HCT116 (cell line): Measurements from ENCODE around the gene PIPOX.

Experiments
- EZH2 ChIP-seq: fragments of 200-600 bp; sonication (generic); IDR thresholded peaks from 2 replicates; pipeline ENCODE4 v1.6.1; 2017; ENCODE audit warnings: antibody characterized with exemption, mixed run types
- POLR2A ChIP-seq: IDR thresholded peaks from 2 replicates; pipeline ENCODE4 v1.7.0; 2011; ENCODE audit warnings: borderline replicate concordance; ENCODE audit not compliant: insufficient read depth, insufficient read length; ENCODE audit errors: extremely low read depth
- SIN3A ChIP-seq: IDR thresholded peaks from 2 replicates; pipeline ENCODE4 v1.6.1; 2012; ENCODE audit warnings: low read depth
- YY1 ChIP-seq: IDR thresholded peaks from 2 replicates; pipeline ENCODE4 v1.6.1; 2011; ENCODE audit warnings: low read length, low read depth, moderate library complexity, mild to moderate bottlenecking; ENCODE audit not compliant: insufficient replicate concordance; ENCODE audit errors: extremely low read depth
- ZNF274 ChIP-seq: fragments of 200-500 bp; sonication (Bioruptor generic); IDR thresholded peaks from 2 replicates; pipeline ENCODE4 v1.6.1; 2014; ENCODE audit warnings: mild to moderate bottlenecking, low read depth, low read length, inconsistent platforms
- TF ChIP-seq, protein P1 (sequence below), 3 experiments: fragments of 200-600 bp in 1 of 3; sonication (generic) in 1 of 3; IDR thresholded peaks in 2 of 3; conservative IDR thresholded peaks in 1 of 3; 2 replicates each; pipeline ENCODE4 v1.5.1; 2012 to 2017; ENCODE audit warnings: low read depth in 2 of 3, low read length in 2 of 3, antibody characterized with exemption in 1 of 3, borderline replicate concordance in 1 of 3, control low read depth in 1 of 3, mild to moderate bottlenecking in 1 of 3, mixed read lengths in 1 of 3, mixed run types in 1 of 3, moderate library complexity in 1 of 3; ENCODE audit not compliant: insufficient read depth in 1 of 3

DNA sequence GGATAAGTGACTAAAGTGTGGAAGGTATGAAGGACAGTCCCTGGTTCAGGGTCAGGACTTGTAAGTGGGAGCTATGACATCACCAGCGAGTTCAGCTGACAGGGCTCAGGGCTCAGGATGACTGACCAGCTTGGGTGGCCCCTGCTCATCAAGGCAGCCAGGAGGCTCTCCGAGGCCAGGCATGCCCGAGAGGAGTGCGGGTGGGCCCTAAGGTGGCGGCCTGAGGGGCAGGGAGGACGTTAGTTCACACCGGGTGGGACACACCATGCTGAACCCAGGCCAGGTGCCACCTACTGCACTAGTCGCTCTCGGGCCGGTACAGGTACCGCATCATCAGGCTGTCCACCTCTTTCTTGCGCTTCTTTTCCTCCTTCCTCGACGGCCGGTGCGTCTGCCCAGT lies 36.5 kb downstream of the PIPOX start:
- TF ChIP-seq SIN3A: no peak
- TF ChIP-seq YY1: no peak
- no peak for TF ChIP-seq ZNF274
- TF ChIP-seq, protein P1, sequence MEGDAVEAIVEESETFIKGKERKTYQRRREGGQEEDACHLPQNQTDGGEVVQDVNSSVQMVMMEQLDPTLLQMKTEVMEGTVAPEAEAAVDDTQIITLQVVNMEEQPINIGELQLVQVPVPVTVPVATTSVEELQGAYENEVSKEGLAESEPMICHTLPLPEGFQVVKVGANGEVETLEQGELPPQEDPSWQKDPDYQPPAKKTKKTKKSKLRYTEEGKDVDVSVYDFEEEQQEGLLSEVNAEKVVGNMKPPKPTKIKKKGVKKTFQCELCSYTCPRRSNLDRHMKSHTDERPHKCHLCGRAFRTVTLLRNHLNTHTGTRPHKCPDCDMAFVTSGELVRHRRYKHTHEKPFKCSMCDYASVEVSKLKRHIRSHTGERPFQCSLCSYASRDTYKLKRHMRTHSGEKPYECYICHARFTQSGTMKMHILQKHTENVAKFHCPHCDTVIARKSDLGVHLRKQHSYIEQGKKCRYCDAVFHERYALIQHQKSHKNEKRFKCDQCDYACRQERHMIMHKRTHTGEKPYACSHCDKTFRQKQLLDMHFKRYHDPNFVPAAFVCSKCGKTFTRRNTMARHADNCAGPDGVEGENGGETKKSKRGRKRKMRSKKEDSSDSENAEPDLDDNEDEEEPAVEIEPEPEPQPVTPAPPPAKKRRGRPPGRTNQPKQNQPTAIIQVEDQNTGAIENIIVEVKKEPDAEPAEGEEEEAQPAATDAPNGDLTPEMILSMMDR (IDR thresholded peaks at IDR 0.05 in 2 of 3, conservative IDR thresholded peaks at IDR 0.05 in 1 of 3; ENCODE audit: borderline replicate concordance in 1 of 3, insufficient read depth in 1 of 3, low read depth in 2 of 3, low read length in 2 of 3): no peak
- TF ChIP-seq POLR2A: no peak
- TF ChIP-seq EZH2: no peak
